Stomach (tissue), 9 donors: ENCODE results near the gene PLEKHG5. TPM values are rescaled to one million over a fixed set of nuclear protein-coding genes. Genes with fewer than 3 reads are reported as not detected.
A peak's percentile ranks its signal among the peaks of the same experiment; 100 is the strongest.

Experiments
- DNase-seq, 2 donors: peaks; one replicate each; pipeline versions ENCODE4 v3.0.0 to v3.0.0-alpha.2; 2013 to 2019
- H3K27ac ChIP-seq, 5 donors: fragments of 200-600 bp in 4 of 5; sonication (generic) in 4 of 5; one replicate each; pipeline ENCODE4 v1.5.1; 2013 to 2019; ENCODE audit warnings: mild to moderate bottlenecking in 1 of 5, moderate library complexity in 1 of 5
- H3K27me3 ChIP-seq, 3 donors: fragments of 200-600 bp; sonication (generic); one replicate each; pipeline ENCODE4 v1.5.1; 2017 to 2019; ENCODE audit warnings: mixed run types in 1 of 3
- H3K36me3 ChIP-seq, 4 donors: fragments of 200-600 bp; sonication (generic); 1 replicate in 3 of 4; 2 replicates in 1 of 4; pipeline ENCODE4 v1.5.1; 2016 to 2019
- H3K4me1 ChIP-seq, 4 donors: fragments of 200-600 bp; sonication (generic); one replicate each; pipeline ENCODE4 v1.5.1; 2016 to 2019
- H3K4me3 ChIP-seq, 4 donors: fragments of 200-600 bp; sonication (generic) in 3 of 4; one replicate each; pipeline ENCODE4 v1.5.1; 2016 to 2019; ENCODE audit warnings: mild to moderate bottlenecking in 1 of 4
- H3K9me3 ChIP-seq, 4 donors: fragments of 200-600 bp; sonication (generic); one replicate each; pipeline ENCODE4 v1.5.1; 2016 to 2019
- EP300 ChIP-seq: sonication (generic); formaldehyde crosslinking; IDR thresholded peaks from one replicate; pipeline ENCODE4 v1.6.1; 2017; ENCODE audit warnings: antibody characterized with exemption
- POLR2A ChIP-seq, 4 donors: fragments of 450-650 bp; IDR thresholded peaks; one replicate each; pipeline ENCODE4 v1.6.1; 2016; ENCODE audit warnings: antibody characterized with exemption in 4 of 4, control low read depth in 2 of 4, mild to moderate bottlenecking in 1 of 4, moderate library complexity in 1 of 4
- POLR2AphosphoS5 ChIP-seq, 3 donors: sonication (generic); formaldehyde crosslinking; IDR thresholded peaks; one replicate each; pipeline ENCODE4 v1.6.1; 2016; ENCODE audit warnings: antibody characterized with exemption in 3 of 3
- WGBS, 5 donors: extraction: QIAGEN DNeasy Blood & Tissue Kit in 3 of 5; methylation state at CpG; one replicate each; pipeline versions ENCODE4 v1.1.5 to v1.1.7; 2013 to 2018; 5-methylcytosine and 5-hydroxymethylcytosine counted together
- intact Hi-C: fragments of 100-400 bp; cut with DNase I; formaldehyde crosslinking; loops from one replicate; pipeline ENCODE4 v1.15.1; 2023; ENCODE audit warnings: low total_unique reads
- polyA plus RNA-seq, 3 donors: library from polyadenylated mRNA; stranded (reverse); fragments of 200-250 nt; gene quantifications; one replicate each; pipeline ENCODE4 v1.2.3, GENCODE V29; 2013
- total RNA-seq, 5 donors: library from RNA; depleted of rRNA; stranded (reverse); fragments of >200 nt; gene quantifications; one replicate each; pipeline versions ENCODE4 v1.1.0 to v1.2.3, GENCODE V29; 2014 to 2016
- TF ChIP-seq, protein P1 (sequence below), 7 experiments: fragments of 450-650 bp in 4 of 7; fragments of 200-600 bp in 3 of 7; sonication (generic) in 3 of 7; IDR thresholded peaks; one replicate each; pipeline ENCODE4 v1.5.1; 2016 to 2019; ENCODE audit warnings: antibody characterized with exemption in 7 of 7, control low read depth in 2 of 7, mild to moderate bottlenecking in 1 of 7
- donor health status: healthy with polysubstance abuse.
- donor health status: Bipolar disorder and iron deficiency.
- donor health status: healthy.

Gene PLEKHG5
- total and polyA plus RNA-seq, 8 donors = 1.4 to 58.8 (median 7.4) TPM

DNA sequence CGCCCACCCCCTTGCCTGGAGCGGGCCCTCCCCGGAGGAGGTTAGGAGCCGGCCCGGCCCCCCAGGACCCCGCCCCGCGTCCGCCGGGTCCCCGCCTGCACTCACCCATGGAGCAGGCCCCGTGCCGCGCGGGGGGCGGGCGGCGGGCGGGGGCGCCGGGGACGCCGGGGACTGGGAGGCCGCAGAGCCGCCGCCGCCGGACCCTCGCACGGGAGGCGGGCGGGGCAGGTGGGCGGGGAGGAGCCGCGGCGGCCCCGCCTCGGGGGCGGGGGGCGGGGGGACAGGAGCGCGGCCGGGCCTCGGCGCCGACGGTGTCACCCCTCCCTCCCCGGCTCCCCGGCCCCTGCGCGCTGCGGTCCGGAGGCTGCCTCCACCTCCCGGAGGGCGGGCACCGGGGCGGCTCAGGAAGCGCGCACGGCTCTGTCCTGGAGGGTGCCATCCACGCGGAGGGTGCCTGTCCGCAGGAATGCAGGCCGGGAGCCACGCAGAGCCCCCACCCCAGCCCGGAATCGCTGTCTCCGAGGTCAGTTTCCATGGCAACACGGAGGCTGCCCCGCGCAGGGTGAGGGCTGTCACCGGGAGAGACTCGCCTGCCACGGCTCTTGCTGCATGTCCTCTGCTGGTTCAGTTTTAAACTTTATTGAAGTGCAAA is 5.9 kb upstream of the PLEKHG5 start:
- Histone ChIP-seq H3K36me3 (no peaks in the 10 kb centered on the region), H3K4me1 (peaks cover 20 to 35% (median 29%) of the 10 kb centered on the region in 4 donors), H3K9me3 (no peaks in the 10 kb centered on the region), H3K27ac (peak overlapping the region in 1 of 5 donors; percentile 63), H3K4me3 (peak overlapping the region; percentile 59 to 74 (median 64)), H3K27me3 (peaks cover 0 to 39% (median 7%) of the 10 kb centered on the region in 3 donors)
- WGBS, 5 donors = 0 to 1% (median 0%) methylated on average over 2 to 74 of the region's 74 CpGs
- intact Hi-C loops = no loop called here
- TF ChIP-seq, protein P1, sequence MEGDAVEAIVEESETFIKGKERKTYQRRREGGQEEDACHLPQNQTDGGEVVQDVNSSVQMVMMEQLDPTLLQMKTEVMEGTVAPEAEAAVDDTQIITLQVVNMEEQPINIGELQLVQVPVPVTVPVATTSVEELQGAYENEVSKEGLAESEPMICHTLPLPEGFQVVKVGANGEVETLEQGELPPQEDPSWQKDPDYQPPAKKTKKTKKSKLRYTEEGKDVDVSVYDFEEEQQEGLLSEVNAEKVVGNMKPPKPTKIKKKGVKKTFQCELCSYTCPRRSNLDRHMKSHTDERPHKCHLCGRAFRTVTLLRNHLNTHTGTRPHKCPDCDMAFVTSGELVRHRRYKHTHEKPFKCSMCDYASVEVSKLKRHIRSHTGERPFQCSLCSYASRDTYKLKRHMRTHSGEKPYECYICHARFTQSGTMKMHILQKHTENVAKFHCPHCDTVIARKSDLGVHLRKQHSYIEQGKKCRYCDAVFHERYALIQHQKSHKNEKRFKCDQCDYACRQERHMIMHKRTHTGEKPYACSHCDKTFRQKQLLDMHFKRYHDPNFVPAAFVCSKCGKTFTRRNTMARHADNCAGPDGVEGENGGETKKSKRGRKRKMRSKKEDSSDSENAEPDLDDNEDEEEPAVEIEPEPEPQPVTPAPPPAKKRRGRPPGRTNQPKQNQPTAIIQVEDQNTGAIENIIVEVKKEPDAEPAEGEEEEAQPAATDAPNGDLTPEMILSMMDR (IDR thresholded peaks at IDR 0.05) = no peak
- TF ChIP-seq EP300 (no peak), POLR2A (IDR thresholded peaks at IDR 0.05) (no peak), POLR2AphosphoS5 (IDR thresholded peaks at IDR 0.05) (no peak)
- peak; percentile 54 to 78 for DNase-seq

DNA sequence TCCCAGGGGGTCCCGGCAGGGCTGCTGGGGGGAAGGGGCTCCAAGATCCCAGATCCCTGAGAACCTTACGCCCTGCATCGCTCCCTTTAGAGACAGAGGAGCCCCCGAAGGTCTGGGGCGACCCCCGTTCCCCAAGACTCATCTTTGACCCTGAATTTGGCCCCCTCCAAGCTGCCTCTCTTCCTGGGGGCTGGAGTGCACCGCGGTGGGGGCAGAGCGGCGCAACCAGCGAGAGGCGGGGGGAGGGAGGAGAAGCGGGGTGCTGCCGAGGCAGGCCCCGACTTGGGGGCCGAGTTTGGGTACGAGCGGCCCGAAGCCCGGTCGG is 5.4 kb upstream of the PLEKHG5 start:
- Histone ChIP-seq H3K4me3 (peak overlapping the region; percentile 59 to 74 (median 64)), H3K27me3 (peaks cover 0 to 34% (median 7%) of the 10 kb centered on the region in 3 donors), H3K9me3 (no peaks in the 10 kb centered on the region), H3K36me3 (no peaks in the 10 kb centered on the region), H3K4me1 (peaks cover 16 to 32% (median 29%) of the 10 kb centered on the region in 4 donors), H3K27ac (peak overlapping the region in 1 of 5 donors; percentile 63)
- 0 to 17% (median 3%) methylated on average over 6 to 21 of the region's 21 CpGs for WGBS, 5 donors
- TF ChIP-seq POLR2AphosphoS5 (IDR thresholded peaks at IDR 0.05) (no peak), EP300 (no peak)
- TF ChIP-seq, protein P1 (IDR thresholded peaks at IDR 0.05) = no peak
- no peak for DNase-seq
- intact Hi-C loops = no loop called here

DNA sequence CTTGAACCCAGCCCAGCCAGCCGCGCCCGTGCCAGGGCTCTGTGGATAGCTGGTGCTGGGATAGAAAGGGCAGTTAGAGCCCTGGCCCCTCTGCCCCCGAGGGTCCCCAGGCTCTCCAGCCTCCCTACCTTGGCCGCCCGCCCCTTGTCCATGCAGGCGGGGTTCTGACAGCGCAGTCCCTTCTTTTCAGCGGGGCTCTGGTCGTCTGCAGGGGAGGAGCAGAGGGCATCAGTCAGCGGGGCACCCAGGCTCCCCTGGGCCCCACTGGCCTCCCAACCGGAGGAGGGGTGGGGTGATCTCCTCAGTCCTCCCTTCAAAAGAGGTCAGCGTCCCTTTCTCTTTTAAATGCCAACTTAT is 4.9 kb upstream of the PLEKHG5 start:
- TF ChIP-seq EP300 (no peak), POLR2A (IDR thresholded peaks at IDR 0.05) (no peak), POLR2AphosphoS5 (IDR thresholded peaks at IDR 0.05) (no peak)
- TF ChIP-seq, protein P1 (IDR thresholded peaks at IDR 0.05) = no peak
- Histone ChIP-seq H3K4me3 (peak overlapping the region; percentile 59 to 74 (median 64)), H3K36me3 (no peaks in the 10 kb centered on the region), H3K4me1 (peaks cover 20 to 35% (median 32%) of the 10 kb centered on the region in 4 donors), H3K9me3 (no peaks in the 10 kb centered on the region), H3K27me3 (peaks cover 0 to 32% (median 7%) of the 10 kb centered on the region in 3 donors), H3K27ac (no peak overlapping the region)
- intact Hi-C loops = no loop called here
- DNase-seq = no peak
- 27 to 40% (median 35%) methylated on average over 11 to 13 of the region's 13 CpGs for WGBS, 5 donors

DNA sequence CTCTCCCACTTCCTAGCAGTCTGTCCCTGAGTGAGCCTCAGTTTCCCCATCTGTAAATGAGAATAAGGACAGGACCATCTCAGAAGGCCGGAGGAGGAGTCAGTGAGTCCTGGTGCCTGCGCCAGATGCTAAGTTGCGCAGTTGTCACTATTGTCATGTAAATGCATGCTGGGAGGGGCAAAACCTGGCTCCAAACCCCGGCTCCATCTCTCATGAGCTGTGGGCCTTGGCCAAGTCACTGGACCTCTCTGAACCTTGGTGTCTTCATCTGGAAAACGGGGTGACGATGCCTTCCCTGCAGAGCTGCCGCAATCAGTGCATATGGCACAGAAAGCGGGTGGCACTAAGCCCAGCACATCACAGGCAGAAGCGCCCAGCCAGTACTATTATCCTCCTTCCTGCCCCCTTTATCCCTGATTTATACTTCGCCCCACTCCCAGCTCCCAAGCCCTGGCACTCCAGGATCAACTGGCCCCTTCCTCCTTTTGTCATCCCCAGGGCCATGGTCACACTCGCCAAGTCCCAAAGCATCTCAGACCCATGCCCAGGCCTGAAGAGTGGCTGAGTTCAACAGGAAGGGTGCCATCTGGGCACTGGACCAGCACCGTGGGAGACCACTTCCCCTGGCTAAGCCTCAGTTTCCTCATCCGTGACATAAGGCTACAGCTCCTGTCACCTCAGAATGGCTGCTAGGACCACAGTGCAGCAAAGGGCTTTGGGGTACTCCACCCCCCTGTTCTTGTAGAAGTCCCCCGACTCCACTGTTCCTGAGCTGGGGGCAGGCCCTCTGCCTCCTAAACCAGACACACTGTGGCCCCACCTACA is 4.3 kb upstream of the PLEKHG5 start:
- H3K27ac ChIP-seq = no peak overlapping the region
- H3K4me3 ChIP-seq = peak overlapping the region in 1 of 4 donors; percentile 66
- H3K4me1 ChIP-seq = peaks cover 23 to 41% (median 38%) of the 10 kb centered on the region in 4 donors
- no peaks in the 10 kb centered on the region for H3K9me3 ChIP-seq
- intact Hi-C loops = no loop called here
- no peaks in the 10 kb centered on the region for H3K36me3 ChIP-seq
- peaks cover 0 to 36% (median 8%) of the 10 kb centered on the region in 3 donors for H3K27me3 ChIP-seq
- DNase-seq = no peak
- TF ChIP-seq, protein P1 (IDR thresholded peaks at IDR 0.05) = no peak
- no peak for TF ChIP-seq POLR2A (IDR thresholded peaks at IDR 0.05)
- TF ChIP-seq POLR2AphosphoS5 (IDR thresholded peaks at IDR 0.05) = no peak
- no peak for TF ChIP-seq EP300
- WGBS, 5 donors = 74 to 79% (median 76%) methylated on average over 13 to 14 of the region's 14 CpGs
